HCT116 (cell line): Measurements from ENCODE around the gene DNASE2B. TPM values are rescaled to one million over a fixed set of nuclear protein-coding genes. Genes with fewer than 3 reads are reported as not detected.

Experiments
- ATAC-seq: fragments of 200-7000 bp; cut with Tn5 transposase; 2 replicates; pipeline ENCODE4 v1.9.1; 2020; ENCODE audit warnings: mild to moderate bottlenecking, moderate library complexity
- BruUV-seq: library from RNA; stranded (reverse); fragments of 400-500 nt; replicated peaks from 2 replicates; lab custom pipeline; 2021; lab: Mats Ljungman, UMichigan
- CTCF ChIA-PET: fragments of 300-600 bp; sonication (Branson Sonifier 250); formaldehyde crosslinking; loops from one replicate; lab custom pipeline; 2021; ENCODE audit warnings: antibody characterized with exemption; lab: Charles Lee
- POLR2A ChIA-PET: fragments of 300-600, 350-600 bp; sonication (Branson Sonifier 250); formaldehyde crosslinking; loops from one replicate; lab custom pipeline; 2021; ENCODE audit warnings: antibody characterized with exemption; lab: Charles Lee
- RAD21 ChIA-PET, 2 experiments: fragments of 300-600 bp; sonication (Branson Sonifier 250); formaldehyde crosslinking; loops; one replicate each; lab custom pipeline; 2023; ENCODE audit warnings: low total read pairs in 2 of 2; ENCODE audit not compliant: uncharacterized antibody in 2 of 2, unreplicated experiment in 2 of 2, low non-redundant PET in 1 of 2; lab: Charles Lee
- DNase-seq: peaks from one replicate; pipeline ENCODE4 v3.0.0-alpha.2; 2010; ENCODE audit warnings: low read depth, low spot score
- H2AFZ ChIP-seq: fragments of 200-600 bp; shearing (Covaris generic), sonication (generic); 2 replicates; pipeline ENCODE4 v1.6.1; 2017; ENCODE audit warnings: low read depth, mixed run types, mixed read lengths, antibody characterized with exemption, low read length; ENCODE audit not compliant: poor library complexity, severe bottlenecking
- H3K27ac ChIP-seq: 2 replicates; pipeline ENCODE4 v1.5.1; 2012; ENCODE audit warnings: low read depth, low read length
- H3K27me3 ChIP-seq: fragments of 200-600 bp; sonication (generic); 2 replicates; pipeline ENCODE4 v1.6.1; 2016; ENCODE audit warnings: mixed run types, low read length, mixed read lengths; ENCODE audit not compliant: insufficient read depth
- H3K36me3 ChIP-seq, 2 experiments: fragments of 200-500 bp in 1 of 2; fragments of 200-600 bp in 1 of 2; sonication (Bioruptor generic) in 1 of 2; sonication (generic) in 1 of 2; 2 replicates each; pipeline versions ENCODE4 v1.5.1 to v1.6.1; 2014 to 2016; ENCODE audit warnings: low read length in 2 of 2, inconsistent platforms in 1 of 2, mixed read lengths in 1 of 2, mixed run types in 1 of 2; ENCODE audit not compliant: insufficient read depth in 2 of 2, control insufficient read depth in 1 of 2
- H3K4me1 ChIP-seq, 2 experiments: fragments of 200-600 bp in 1 of 2; sonication (generic) in 1 of 2; 2 replicates each; pipeline versions ENCODE4 v1.5.1 to v1.6.1; 2012 to 2017; ENCODE audit warnings: low read length in 2 of 2, inconsistent platforms in 1 of 2, mild to moderate bottlenecking in 1 of 2, mixed read lengths in 1 of 2, mixed run types in 1 of 2, moderate library complexity in 1 of 2; ENCODE audit not compliant: insufficient read depth in 2 of 2, control insufficient read depth in 1 of 2
- H3K4me2 ChIP-seq: fragments of 200-600 bp; sonication (generic); 2 replicates; pipeline ENCODE4 v1.6.1; 2017; ENCODE audit warnings: mixed run types, low read length, mixed read lengths
- H3K4me3 ChIP-seq, 2 experiments: fragments of 200-600 bp in 1 of 2; sonication (generic) in 1 of 2; replicated peaks in 1 of 2; 2 replicates each; pipeline ENCODE4 v1.5.1; 2011 to 2016; ENCODE audit warnings: low read length in 2 of 2, control low read depth in 1 of 2, low read depth in 1 of 2, mild to moderate bottlenecking in 1 of 2, mixed read lengths in 1 of 2, mixed run types in 1 of 2
- H3K79me2 ChIP-seq: fragments of 200-600 bp; sonication (generic); 2 replicates; pipeline ENCODE4 v1.6.1; 2017; ENCODE audit warnings: mild to moderate bottlenecking, mixed run types, low read length, moderate library complexity, mixed read lengths; ENCODE audit not compliant: insufficient read depth
- H3K9ac ChIP-seq: fragments of 200-600 bp; sonication (generic); 2 replicates; pipeline ENCODE4 v1.6.1; 2016; ENCODE audit warnings: low read length, mixed read lengths
- H3K9me2 ChIP-seq: fragments of 200-600 bp; sonication (generic), shearing (Covaris generic); 2 replicates; pipeline ENCODE4 v1.6.1; 2017; ENCODE audit warnings: mixed run types, mild to moderate bottlenecking, moderate library complexity; ENCODE audit not compliant: insufficient read depth
- H3K9me3 ChIP-seq, 2 experiments: fragments of 200-500 bp in 1 of 2; fragments of 200-600 bp in 1 of 2; sonication (Bioruptor generic) in 1 of 2; sonication (generic) in 1 of 2; 2 replicates each; pipeline ENCODE4 v1.6.1; 2014 to 2017; ENCODE audit warnings: low read length in 2 of 2, mixed read lengths in 2 of 2, inconsistent platforms in 1 of 2, low read depth in 1 of 2, mild to moderate bottlenecking in 1 of 2, mixed run types in 1 of 2, moderate library complexity in 1 of 2; ENCODE audit not compliant: control insufficient read depth in 1 of 2, insufficient read depth in 1 of 2
- H4K20me1 ChIP-seq: fragments of 200-600 bp; sonication (generic), shearing (Covaris generic); 2 replicates; pipeline ENCODE4 v1.6.1; 2017; ENCODE audit warnings: mixed run types, mild to moderate bottlenecking, moderate library complexity; ENCODE audit not compliant: insufficient read depth
- ATF3 ChIP-seq: IDR thresholded peaks from 2 replicates; pipeline ENCODE4 v1.6.1; 2012
- CBX3 ChIP-seq: IDR thresholded peaks from 2 replicates; pipeline ENCODE4 v1.6.1; 2012; ENCODE audit warnings: low read depth
- CEBPB ChIP-seq: IDR thresholded peaks from 2 replicates; pipeline ENCODE4 v1.6.1; 2012; ENCODE audit warnings: low read depth
- ELF1 ChIP-seq: IDR thresholded peaks from 2 replicates; pipeline ENCODE4 v1.6.1; 2012; ENCODE audit warnings: low read depth, borderline replicate concordance
- EZH2 ChIP-seq: fragments of 200-600 bp; sonication (generic); IDR thresholded peaks from 2 replicates; pipeline ENCODE4 v1.6.1; 2017; ENCODE audit warnings: antibody characterized with exemption, mixed run types
- FOSL1 ChIP-seq: IDR thresholded peaks from 2 replicates; pipeline ENCODE4 v1.6.1; 2012; ENCODE audit warnings: low read depth
- JUND ChIP-seq: IDR thresholded peaks from 2 replicates; pipeline ENCODE4 v1.6.1; 2012
- POLR2A ChIP-seq: IDR thresholded peaks from 2 replicates; pipeline ENCODE4 v1.7.0; 2011; ENCODE audit warnings: borderline replicate concordance; ENCODE audit not compliant: insufficient read depth, insufficient read length; ENCODE audit errors: extremely low read depth
- POLR2AphosphoS5 ChIP-seq: IDR thresholded peaks from 2 replicates; pipeline ENCODE4 v1.6.1; 2011; ENCODE audit warnings: mild to moderate bottlenecking, low read depth, low read length, moderate library complexity
- RAD21 ChIP-seq: IDR thresholded peaks from 2 replicates; pipeline ENCODE4 v1.6.1; 2012; ENCODE audit warnings: low read depth, mild to moderate bottlenecking
- REST ChIP-seq: IDR thresholded peaks from 2 replicates; pipeline ENCODE4 v1.6.1; 2012; ENCODE audit warnings: low read depth
- SIN3A ChIP-seq: IDR thresholded peaks from 2 replicates; pipeline ENCODE4 v1.6.1; 2012; ENCODE audit warnings: low read depth
- SP1 ChIP-seq: IDR thresholded peaks from 2 replicates; pipeline ENCODE4 v1.6.1; 2012; ENCODE audit warnings: low read depth
- SRF ChIP-seq: IDR thresholded peaks from 2 replicates; pipeline ENCODE4 v1.6.1; 2012; ENCODE audit warnings: low read depth
- ZBTB33 ChIP-seq: IDR thresholded peaks from 2 replicates; pipeline ENCODE4 v1.6.1; 2011; ENCODE audit warnings: mild to moderate bottlenecking, low read length, moderate library complexity; ENCODE audit not compliant: insufficient replicate concordance; ENCODE audit errors: extremely low read depth
- intact Hi-C: fragments of 100-400 bp; cut with micrococcal nuclease; formaldehyde crosslinking; loops from 2 replicates; pipeline ENCODE4 v1.10.0; 2022
- total RNA-seq: library from RNA; stranded (reverse); gene quantifications from one replicate; pipeline ENCODE4 v1.2.1, GENCODE V29; 2021; ENCODE audit not compliant: unreplicated experiment

DNASE2B gene
- total RNA-seq, 1 experiment from 2014 or later = 0.42 TPM

DNA sequence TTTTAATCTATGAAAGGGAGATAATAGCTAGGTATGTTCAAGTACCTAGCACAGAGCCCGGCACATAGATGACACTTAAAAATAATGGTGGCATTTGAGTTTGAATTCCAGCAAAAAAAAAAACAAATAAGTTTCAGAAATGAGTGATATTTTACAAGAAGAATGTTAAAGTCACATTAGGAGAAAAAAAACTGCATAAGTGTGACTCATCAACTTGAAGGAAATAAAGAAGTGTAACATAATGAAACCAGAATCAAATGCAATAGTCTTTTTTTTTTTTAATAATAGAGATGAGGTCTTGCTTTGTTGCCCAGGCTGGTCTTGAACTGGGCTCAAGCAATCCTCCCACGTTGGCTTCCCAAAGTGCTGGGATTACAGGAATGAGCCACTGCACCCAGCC lies 17.1 kb downstream of the DNASE2B start:
- H3K4me1 ChIP-seq = peaks cover 0 to 5% of the 10 kb centered on the region in 2 experiments; a peak in 1 of 4 replicates
- peak overlapping the region; percentile 22 for H2AFZ ChIP-seq
- no peaks in the 10 kb centered on the region for H3K79me2 ChIP-seq
- no peak overlapping the region for H3K27ac ChIP-seq
- H3K9ac ChIP-seq = no peak overlapping the region
- no peak for TF ChIP-seq POLR2AphosphoS5
- 0 out of 2 replicates have a peak, but pooled peaks have one; percentile 22 for TF ChIP-seq FOSL1
- intact Hi-C loops = no loop called here
- no peak for DNase-seq
- ChIA-PET RAD21 (no interaction called here), POLR2A (no interaction called here), CTCF (interaction anchor here (1.0 kb wide), 1 partner anchor 18 kb away, joined by 3 read pairs; no protein-coding TSS in a partner anchor)
- BruUV-seq = no TSS peak
- no peak overlapping the region for H3K4me2 ChIP-seq
- H3K27me3 ChIP-seq = no peaks in the 10 kb centered on the region
- H3K36me3 ChIP-seq = no peaks in the 10 kb centered on the region
- no peak overlapping the region for H3K4me3 ChIP-seq
- no peaks in the 10 kb centered on the region for H3K9me3 ChIP-seq
- H3K9me2 ChIP-seq = no peaks in the 10 kb centered on the region
- ATAC-seq = no peak
- H4K20me1 ChIP-seq = no peaks in the 10 kb centered on the region

- H3K27me3 ChIP-seq = no peaks in the 10 kb centered on the region
- no peaks in the 10 kb centered on the region for H3K79me2 ChIP-seq
- no peak overlapping the region for H3K9ac ChIP-seq
- BruUV-seq = no TSS peak
- H3K4me2 ChIP-seq = peak overlapping the region; percentile 17; the same call in 1 of the 2 replicates
- peak overlapping the region; percentile 7 for H2AFZ ChIP-seq
- no peak for ATAC-seq
- H3K9me3 ChIP-seq = no peaks in the 10 kb centered on the region
- H3K9me2 ChIP-seq = no peaks in the 10 kb centered on the region
- H3K4me3 ChIP-seq = no peak overlapping the region
- CTCF ChIA-PET = no interaction called here
- intact Hi-C loops = no loop called here
- TF ChIP-seq POLR2A = no peak
- TF ChIP-seq FOSL1 = peak; percentile 49
- TF ChIP-seq ELF1 = no peak
- TF ChIP-seq ZBTB33 = no peak
- TF ChIP-seq SRF = no peak
- no peak for TF ChIP-seq EZH2
- no peak for TF ChIP-seq REST
- peak; percentile 61 for TF ChIP-seq CEBPB
- TF ChIP-seq ATF3 = no peak
- TF ChIP-seq CBX3 = 0 out of 2 replicates have a peak, but pooled peaks have one; percentile 19
- no peak for TF ChIP-seq SIN3A
- TF ChIP-seq JUND = peak; percentile 52
- no peak for TF ChIP-seq RAD21
- no peak for TF ChIP-seq SP1
- no peak for TF ChIP-seq POLR2AphosphoS5
- TF ChIP-seq, all 23 proteins: peak for 4
- POLR2A ChIA-PET = no interaction called here
- no peaks in the 10 kb centered on the region for H3K36me3 ChIP-seq
- no peak overlapping the region for H3K27ac ChIP-seq
- DNase-seq = no peak
- H4K20me1 ChIP-seq = no peaks in the 10 kb centered on the region
- RAD21 ChIA-PET = no interaction called here
- peaks cover 14 to 23% of the 10 kb centered on the region in 2 experiments for H3K4me1 ChIP-seq
Measured at GRCh38 chr1:84422909-84423308, 24.6 kb downstream of the DNASE2B start.
